HepG2 (cell line): Measurements from ENCODE around the gene ABHD12. TPM values are rescaled to one million over a fixed set of nuclear protein-coding genes. Genes with fewer than 3 reads are reported as not detected.

Source experiments
- ATF2 ChIP-seq: sonication (generic); formaldehyde crosslinking; IDR thresholded peaks from 2 replicates; pipeline ENCODE4 v1.4.0; 2020; ENCODE audit warnings: missing genetic modification reagents
- ATF7-NPFF ChIP-seq: sonication (generic); formaldehyde crosslinking; IDR thresholded peaks from 2 replicates; pipeline ENCODE4 v1.8.1; 2023; ENCODE audit warnings: mild to moderate bottlenecking, low read depth, missing genetic modification reagents, moderate library complexity
- EED ChIP-seq: sonication (generic); formaldehyde crosslinking; IDR thresholded peaks from 2 replicates; pipeline ENCODE4 v1.5.0; 2020; ENCODE audit warnings: mild to moderate bottlenecking, missing genetic modification reagents
- KLF9 ChIP-seq: IDR thresholded peaks from 2 replicates; pipeline ENCODE4 v1.6.1; 2016; ENCODE audit warnings: low read depth
- MBD4 ChIP-seq: IDR thresholded peaks from 2 replicates; pipeline ENCODE4 v1.6.1; 2012; ENCODE audit warnings: low read length, inconsistent platforms, borderline replicate concordance
- NFYB ChIP-seq: sonication (generic); formaldehyde crosslinking; IDR thresholded peaks from 2 replicates; pipeline ENCODE4 v1.4.0; 2020; ENCODE audit warnings: missing genetic modification reagents
- PHF8 ChIP-seq: sonication (generic); formaldehyde crosslinking; IDR thresholded peaks from 2 replicates; pipeline ENCODE4 v1.5.0; 2020; ENCODE audit warnings: missing genetic modification reagents
- PRDM10 ChIP-seq: sonication (generic); formaldehyde crosslinking; IDR thresholded peaks from 2 replicates; pipeline ENCODE4 v1.4.0; 2020; ENCODE audit warnings: low read depth, missing genetic modification reagents
- RBAK ChIP-seq: sonication (generic); formaldehyde crosslinking; IDR thresholded peaks from 2 replicates; pipeline ENCODE4 v1.5.1; 2020; ENCODE audit warnings: mild to moderate bottlenecking, missing genetic modification reagents
- SPEN ChIP-seq: sonication (generic); formaldehyde crosslinking; IDR thresholded peaks from 2 replicates; pipeline ENCODE4 v1.5.1; 2020; ENCODE audit warnings: low read depth, mild to moderate bottlenecking, missing genetic modification reagents
- ZNF329 ChIP-seq: sonication (generic); formaldehyde crosslinking; IDR thresholded peaks from 2 replicates; pipeline ENCODE4 v1.9.0; 2021; ENCODE audit warnings: low read depth, mild to moderate bottlenecking, missing genetic modification reagents
- polyA plus RNA-seq, 8 experiments: library from polyadenylated mRNA; depleted of rRNA in 3 of 8; stranded (reverse) in 7 of 8; unstranded in 1 of 8; fragments of >200 nt; fragmentation: Illumina TruSeq in 4 of 8; extraction: Trizol in 4 of 8; gene quantifications; 2 replicates each; pipeline versions ENCODE4 v1.2.1 to v1.2.3, GENCODE V29; 2011 to 2016; ENCODE audit warnings: low read depth in 4 of 8, missing spikeins in 1 of 8, mixed read lengths in 1 of 8; ENCODE audit not compliant: insufficient read depth in 1 of 8
- total RNA-seq, 5 experiments: library from RNA; depleted of rRNA; stranded (reverse); fragments of >200 nt; fragmentation: Illumina TruSeq; extraction: Trizol; gene quantifications; 2 replicates each; pipeline ENCODE4 v1.2.3, GENCODE V29; 2016; ENCODE audit warnings: low read depth in 1 of 5
- TF ChIP-seq, protein P1 (sequence below): sonication (generic); formaldehyde crosslinking; IDR thresholded peaks from 2 replicates; pipeline ENCODE4 v1.4.0; 2020; ENCODE audit warnings: missing genetic modification reagents, borderline replicate concordance
- TF ChIP-seq, protein P2 (sequence below): sonication (generic); formaldehyde crosslinking; IDR thresholded peaks from 2 replicates; pipeline ENCODE4 v1.4.0; 2020; ENCODE audit warnings: missing genetic modification reagents
- TF ChIP-seq, protein P3 (sequence below): fragments of 450-650 bp; IDR thresholded peaks from 2 replicates; pipeline ENCODE4 v1.6.1; 2016

ABHD12 gene
- total and polyA plus RNA-seq, 2 of the 13 experiments (the other 11 are each of a cell fraction or from before 2014, with no cell fraction given) = 23.5 to 72.1 TPM

GRCh38 chr20:25389858-25390537 is 637 bp downstream of the ABHD12 start (continued):
- peak; percentile 86 for TF ChIP-seq PHF8 (CRISPR knock-in tag)
- TF ChIP-seq, protein P1, sequence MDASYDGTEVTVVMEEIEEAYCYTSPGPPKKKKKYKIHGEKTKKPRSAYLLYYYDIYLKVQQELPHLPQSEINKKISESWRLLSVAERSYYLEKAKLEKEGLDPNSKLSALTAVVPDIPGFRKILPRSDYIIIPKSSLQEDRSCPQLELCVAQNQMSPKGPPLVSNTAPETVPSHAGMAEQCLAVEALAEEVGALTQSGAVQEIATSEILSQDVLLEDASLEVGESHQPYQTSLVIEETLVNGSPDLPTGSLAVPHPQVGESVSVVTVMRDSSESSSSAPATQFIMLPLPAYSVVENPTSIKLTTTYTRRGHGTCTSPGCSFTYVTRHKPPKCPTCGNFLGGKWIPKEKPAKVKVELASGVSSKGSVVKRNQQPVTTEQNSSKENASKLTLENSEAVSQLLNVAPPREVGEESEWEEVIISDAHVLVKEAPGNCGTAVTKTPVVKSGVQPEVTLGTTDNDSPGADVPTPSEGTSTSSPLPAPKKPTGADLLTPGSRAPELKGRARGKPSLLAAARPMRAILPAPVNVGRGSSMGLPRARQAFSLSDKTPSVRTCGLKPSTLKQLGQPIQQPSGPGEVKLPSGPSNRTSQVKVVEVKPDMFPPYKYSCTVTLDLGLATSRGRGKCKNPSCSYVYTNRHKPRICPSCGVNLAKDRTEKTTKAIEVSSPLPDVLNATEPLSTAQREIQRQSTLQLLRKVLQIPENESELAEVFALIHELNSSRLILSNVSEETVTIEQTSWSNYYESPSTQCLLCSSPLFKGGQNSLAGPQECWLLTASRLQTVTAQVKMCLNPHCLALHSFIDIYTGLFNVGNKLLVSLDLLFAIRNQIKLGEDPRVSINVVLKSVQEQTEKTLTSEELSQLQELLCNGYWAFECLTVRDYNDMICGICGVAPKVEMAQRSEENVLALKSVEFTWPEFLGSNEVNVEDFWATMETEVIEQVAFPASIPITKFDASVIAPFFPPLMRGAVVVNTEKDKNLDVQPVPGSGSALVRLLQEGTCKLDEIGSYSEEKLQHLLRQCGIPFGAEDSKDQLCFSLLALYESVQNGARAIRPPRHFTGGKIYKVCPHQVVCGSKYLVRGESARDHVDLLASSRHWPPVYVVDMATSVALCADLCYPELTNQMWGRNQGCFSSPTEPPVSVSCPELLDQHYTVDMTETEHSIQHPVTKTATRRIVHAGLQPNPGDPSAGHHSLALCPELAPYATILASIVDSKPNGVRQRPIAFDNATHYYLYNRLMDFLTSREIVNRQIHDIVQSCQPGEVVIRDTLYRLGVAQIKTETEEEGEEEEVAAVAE = no peak; the same call in 1 of the 2 replicates
- TF ChIP-seq, protein P2, sequence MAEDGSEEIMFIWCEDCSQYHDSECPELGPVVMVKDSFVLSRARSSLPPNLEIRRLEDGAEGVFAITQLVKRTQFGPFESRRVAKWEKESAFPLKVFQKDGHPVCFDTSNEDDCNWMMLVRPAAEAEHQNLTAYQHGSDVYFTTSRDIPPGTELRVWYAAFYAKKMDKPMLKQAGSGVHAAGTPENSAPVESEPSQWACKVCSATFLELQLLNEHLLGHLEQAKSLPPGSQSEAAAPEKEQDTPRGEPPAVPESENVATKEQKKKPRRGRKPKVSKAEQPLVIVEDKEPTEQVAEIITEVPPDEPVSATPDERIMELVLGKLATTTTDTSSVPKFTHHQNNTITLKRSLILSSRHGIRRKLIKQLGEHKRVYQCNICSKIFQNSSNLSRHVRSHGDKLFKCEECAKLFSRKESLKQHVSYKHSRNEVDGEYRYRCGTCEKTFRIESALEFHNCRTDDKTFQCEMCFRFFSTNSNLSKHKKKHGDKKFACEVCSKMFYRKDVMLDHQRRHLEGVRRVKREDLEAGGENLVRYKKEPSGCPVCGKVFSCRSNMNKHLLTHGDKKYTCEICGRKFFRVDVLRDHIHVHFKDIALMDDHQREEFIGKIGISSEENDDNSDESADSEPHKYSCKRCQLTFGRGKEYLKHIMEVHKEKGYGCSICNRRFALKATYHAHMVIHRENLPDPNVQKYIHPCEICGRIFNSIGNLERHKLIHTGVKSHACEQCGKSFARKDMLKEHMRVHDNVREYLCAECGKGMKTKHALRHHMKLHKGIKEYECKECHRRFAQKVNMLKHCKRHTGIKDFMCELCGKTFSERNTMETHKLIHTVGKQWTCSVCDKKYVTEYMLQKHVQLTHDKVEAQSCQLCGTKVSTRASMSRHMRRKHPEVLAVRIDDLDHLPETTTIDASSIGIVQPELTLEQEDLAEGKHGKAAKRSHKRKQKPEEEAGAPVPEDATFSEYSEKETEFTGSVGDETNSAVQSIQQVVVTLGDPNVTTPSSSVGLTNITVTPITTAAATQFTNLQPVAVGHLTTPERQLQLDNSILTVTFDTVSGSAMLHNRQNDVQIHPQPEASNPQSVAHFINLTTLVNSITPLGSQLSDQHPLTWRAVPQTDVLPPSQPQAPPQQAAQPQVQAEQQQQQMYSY (CRISPR knock-in tag) = peak; percentile 3; the same call in 1 of the 2 replicates
- no peak for TF ChIP-seq KLF9
- TF ChIP-seq ATF2 (CRISPR knock-in tag) = peak; percentile 57
- TF ChIP-seq SPEN (CRISPR knock-in tag) = peak; percentile 79
- no peak; the same call in 1 of the 2 replicates for TF ChIP-seq ATF7-NPFF
- no peak for TF ChIP-seq MBD4
- TF ChIP-seq, protein P3, sequence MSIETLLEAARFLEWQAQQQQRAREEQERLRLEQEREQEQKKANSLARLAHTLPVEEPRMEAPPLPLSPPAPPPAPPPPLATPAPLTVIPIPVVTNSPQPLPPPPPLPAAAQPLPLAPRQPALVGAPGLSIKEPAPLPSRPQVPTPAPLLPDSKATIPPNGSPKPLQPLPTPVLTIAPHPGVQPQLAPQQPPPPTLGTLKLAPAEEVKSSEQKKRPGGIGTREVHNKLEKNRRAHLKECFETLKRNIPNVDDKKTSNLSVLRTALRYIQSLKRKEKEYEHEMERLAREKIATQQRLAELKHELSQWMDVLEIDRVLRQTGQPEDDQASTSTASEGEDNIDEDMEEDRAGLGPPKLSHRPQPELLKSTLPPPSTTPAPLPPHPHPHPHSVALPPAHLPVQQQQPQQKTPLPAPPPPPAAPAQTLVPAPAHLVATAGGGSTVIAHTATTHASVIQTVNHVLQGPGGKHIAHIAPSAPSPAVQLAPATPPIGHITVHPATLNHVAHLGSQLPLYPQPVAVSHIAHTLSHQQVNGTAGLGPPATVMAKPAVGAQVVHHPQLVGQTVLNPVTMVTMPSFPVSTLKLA = no peak
- no peak for TF ChIP-seq PRDM10 (CRISPR knock-in tag)
- peak; percentile 68 for TF ChIP-seq EED (CRISPR knock-in tag)
- TF ChIP-seq NFYB (CRISPR knock-in tag) = no peak
- no peak for TF ChIP-seq RBAK
- TF ChIP-seq ZNF329 (CRISPR knock-in tag) = no peak
